Vagina (tissue), 2 donors: Measurements from ENCODE around the gene NAV2.

Experiments
- POLR2A ChIP-seq, 2 donors: fragments of 450-650 bp; IDR thresholded peaks; one replicate each; pipeline ENCODE4 v1.6.1; 2017; ENCODE audit warnings: antibody characterized with exemption in 2 of 2, mild to moderate bottlenecking in 2 of 2, moderate library complexity in 2 of 2
- POLR2AphosphoS5 ChIP-seq, 2 donors: sonication (generic); formaldehyde crosslinking; IDR thresholded peaks; one replicate each; pipeline ENCODE4 v1.9.0; 2017; ENCODE audit warnings: antibody characterized with exemption in 2 of 2, mild to moderate bottlenecking in 2 of 2, low read depth in 1 of 2; ENCODE audit not compliant: insufficient read depth in 1 of 2

DNA sequence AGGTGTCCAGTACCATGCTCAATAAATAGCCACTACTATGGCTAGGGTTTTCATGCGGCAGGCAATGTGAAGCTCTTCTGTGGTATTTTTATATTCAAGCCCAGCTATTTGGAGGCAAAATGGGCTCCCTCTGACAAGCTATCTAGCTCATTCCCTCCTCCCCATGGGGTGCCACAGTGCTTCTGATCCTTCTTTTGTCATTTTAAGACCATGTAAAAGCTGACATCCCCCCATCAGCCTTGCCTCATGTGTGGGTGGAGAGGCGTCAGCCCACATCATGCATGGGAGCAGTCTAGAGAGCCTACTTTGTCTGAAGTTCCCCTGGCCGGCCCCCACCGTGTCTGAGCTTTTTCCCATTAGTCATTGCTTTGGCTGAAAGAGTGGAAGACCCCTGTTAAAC lies 59.8 kb downstream of the NAV2 start:
- TF ChIP-seq POLR2AphosphoS5 (IDR thresholded peaks at IDR 0.05; ENCODE audit: insufficient read depth in 1 of 2, low read depth in 1 of 2) (no peak), POLR2A (IDR thresholded peaks at IDR 0.05) (no peak)
